ENCODE data around the gene NGFR.
A peak's percentile ranks its signal among the peaks of the same experiment; 100 is the strongest.

DNA sequence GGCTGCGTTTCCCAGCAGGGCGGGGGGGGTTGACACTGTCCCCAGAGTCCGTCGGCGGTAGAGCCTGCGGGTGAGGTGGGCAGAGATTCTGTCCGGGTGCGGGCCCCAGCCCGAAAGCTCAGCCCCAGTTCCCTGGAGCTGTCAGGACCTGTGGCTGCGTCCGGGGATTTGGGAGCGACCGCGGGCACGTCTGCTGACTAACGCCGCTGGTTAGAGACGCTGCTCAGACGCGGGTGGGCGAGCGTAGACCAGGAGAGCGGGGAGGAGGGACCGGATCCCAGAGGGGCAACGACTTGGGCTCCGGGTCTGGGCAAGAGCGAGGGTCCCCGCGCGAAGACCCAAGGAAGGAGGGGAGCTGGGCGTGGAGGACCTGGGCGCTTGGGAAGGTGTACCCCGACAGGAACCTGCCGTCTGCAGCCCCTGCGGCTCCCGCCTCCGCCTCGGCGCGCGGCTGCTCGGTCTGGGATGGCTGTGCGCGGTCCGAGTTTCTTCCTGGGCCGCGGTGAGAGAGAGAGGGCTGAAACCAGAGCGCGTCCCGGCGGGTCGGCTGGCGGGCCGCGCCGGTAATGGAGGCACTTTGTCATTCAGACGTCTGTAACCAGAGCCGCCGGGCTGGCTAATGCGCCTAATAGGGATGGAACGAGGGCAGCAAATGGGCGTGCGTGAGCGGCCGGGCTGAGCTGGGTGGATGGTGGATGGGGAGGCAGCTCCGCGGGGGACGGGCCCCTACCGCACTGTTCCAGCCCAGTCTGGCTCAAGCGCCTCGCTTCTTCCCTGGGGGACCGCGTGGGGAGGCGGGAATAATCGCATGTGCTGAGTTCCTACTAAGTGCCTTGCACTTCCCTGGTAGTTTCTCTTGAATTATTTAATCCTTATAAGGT, 2.3 kb downstream of the NGFR start:
- TF ChIP-seq CTCF (IDR thresholded peaks at IDR 0.05) (no peak), EZH2 (IDR thresholded peaks at IDR 0.05; ENCODE audit: borderline replicate concordance, insufficient read depth, low read depth, low read length, poor library complexity, severe bottlenecking) (peak; percentile 99)
